NT2/D1 (cell line): ENCODE data around the gene CCDC66.
"Not testable (repeated sequence)": the region's sequence is repeated elsewhere in the genome, so short reads cannot be mapped to it uniquely, and the experiment has no call there.

Experiments used
- SUZ12 ChIP-seq: IDR thresholded peaks from 2 replicates; pipeline ENCODE4 v1.6.1; 2011; ENCODE audit not compliant: insufficient read length, insufficient read depth; ENCODE audit errors: extremely low read depth
- YY1 ChIP-seq: IDR thresholded peaks from 2 replicates; pipeline ENCODE4 v1.6.1; 2011; ENCODE audit not compliant: insufficient read length, insufficient read depth
- ZNF274 ChIP-seq: IDR thresholded peaks from 2 replicates; pipeline ENCODE4 v1.6.1; 2011; ENCODE audit warnings: mild to moderate bottlenecking, low read depth, low read length

DNA sequence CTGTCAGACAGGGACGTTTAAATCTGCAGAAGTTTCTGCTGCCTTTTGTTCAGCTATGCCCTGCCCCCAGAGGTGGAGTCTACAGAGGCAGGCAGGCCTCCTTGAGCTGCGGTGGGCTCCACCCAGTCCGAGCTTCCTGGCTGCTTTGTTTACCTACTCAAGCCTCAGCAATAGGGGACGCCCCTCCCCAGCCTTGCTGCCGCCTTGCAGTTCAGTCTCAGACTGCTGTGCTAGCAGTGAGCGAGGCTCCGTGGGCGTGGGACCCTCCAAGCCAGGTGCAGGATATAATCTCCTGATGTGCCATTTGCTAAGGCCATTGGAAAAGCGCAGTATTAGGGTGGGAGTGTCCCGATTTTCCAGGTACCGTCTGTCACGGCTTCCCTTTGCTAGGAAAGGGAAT, 25.0 kb downstream of the CCDC66 start:
- TF ChIP-seq ZNF274, YY1, SUZ12: not testable (repeated sequence)
